ENCODE measurements around the gene IER3. TPM values are rescaled to one million over a fixed set of nuclear protein-coding genes. Genes with fewer than 3 reads are reported as not detected.

IER3 gene
- total and polyA plus RNA-seq, 2 of the 13 experiments (the other 11 are each of a cell fraction or from before 2014, with no cell fraction given) = 51.1 to 131 TPM

DNA sequence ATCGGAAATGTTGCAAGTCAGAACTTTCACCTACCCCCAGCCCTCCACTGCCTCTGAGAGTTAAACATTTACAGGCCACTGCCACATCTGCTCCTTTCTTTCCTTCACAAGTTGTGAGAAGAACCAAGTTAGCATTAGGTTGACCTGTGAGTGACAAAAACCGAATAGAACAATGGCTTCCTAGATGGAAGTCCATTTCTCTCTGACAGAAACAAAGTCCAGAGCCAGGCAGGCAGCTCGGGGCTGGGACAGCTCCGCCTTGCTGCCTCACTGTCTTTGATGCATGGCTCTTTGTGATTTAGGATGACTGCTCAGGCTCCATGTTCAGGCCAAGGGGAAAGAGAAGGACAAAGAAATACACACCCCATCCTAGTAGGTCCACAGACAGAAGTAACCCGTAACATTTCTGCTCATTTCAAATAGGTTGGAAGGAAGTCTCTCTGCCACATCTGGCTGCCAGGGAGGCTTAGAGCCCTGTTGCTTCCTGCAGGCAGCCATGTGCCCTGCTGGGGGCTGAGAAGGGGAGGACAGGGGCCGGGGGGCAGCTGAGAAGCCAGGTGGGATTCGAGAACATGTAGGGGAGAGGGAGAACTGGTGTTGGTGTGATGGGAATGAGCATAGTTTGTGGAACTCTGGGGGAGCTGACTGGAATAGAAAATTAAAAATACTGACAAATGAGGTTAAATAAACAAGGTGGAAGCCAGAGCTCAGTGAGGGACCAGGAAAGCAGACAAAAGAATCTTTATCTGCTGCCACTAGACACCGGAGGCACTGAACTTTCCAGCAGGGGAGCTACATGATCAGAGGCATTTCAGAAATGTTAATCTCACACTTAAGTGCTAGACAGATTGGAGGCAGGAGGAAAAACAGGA lies 19.5 kb upstream of the IER3 start (continued):
- TF ChIP-seq NKX3-1 (CRISPR knock-in tag; IDR thresholded peaks at IDR 0.05) (0 out of 2 replicates have a peak, but pooled peaks have one; percentile 71), HCFC1 (IDR thresholded peaks at IDR 0.05; ENCODE audit: low read depth, low read length) (peak; percentile 8; the same call in 1 of the 2 replicates), ZNF724P (CRISPR knock-in tag; IDR thresholded peaks at IDR 0.05; ENCODE audit: borderline replicate concordance) (peak; percentile 29; the same call in 1 of the 2 replicates), ZNF331 (CRISPR knock-in tag; IDR thresholded peaks at IDR 0.05) (peak; percentile 83; the same call in 1 of the 2 replicates), ZSCAN21 (CRISPR knock-in tag; IDR thresholded peaks at IDR 0.05; ENCODE audit: borderline replicate concordance) (peak; percentile 42; the same call in 1 of the 2 replicates), TCF7L2 (IDR thresholded peaks at IDR 0.05; ENCODE audit: low read depth, low read length) (no peak; the same call in 1 of the 2 replicates), SP2 (CRISPR knock-in tag; IDR thresholded peaks at IDR 0.05) (0 out of 2 replicates have a peak, but pooled peaks have one; percentile 27), EEA1 (CRISPR knock-in tag; IDR thresholded peaks at IDR 0.05; ENCODE audit: borderline replicate concordance) (no peak), ZNF781 (CRISPR knock-in tag; IDR thresholded peaks at IDR 0.05; ENCODE audit: borderline replicate concordance, not compliant biosample characterization) (peak; percentile 60), ZNF44 (CRISPR knock-in tag; IDR thresholded peaks at IDR 0.05) (peak; percentile 22; the same call in 1 of the 2 replicates), ZNF616 (CRISPR knock-in tag; IDR thresholded peaks at IDR 0.05; ENCODE audit: low read depth) (no peak), SAP130 (CRISPR knock-in tag; IDR thresholded peaks at IDR 0.05; ENCODE audit: low read depth) (peak; percentile 83), TEAD3 (CRISPR knock-in tag; optimal IDR thresholded peaks at IDR 0.05; ENCODE audit: borderline replicate concordance) (peak; percentile 98), ZNF121 (CRISPR knock-in tag; IDR thresholded peaks at IDR 0.05) (0 out of 2 replicates have a peak, but pooled peaks have one; percentile 34), NFE2L1 (CRISPR knock-in tag; IDR thresholded peaks at IDR 0.05; ENCODE audit: borderline replicate concordance) (no peak; the same call in 1 of the 2 replicates), ZNF558 (CRISPR knock-in tag; IDR thresholded peaks at IDR 0.05; ENCODE audit: borderline replicate concordance) (peak; percentile 76; the same call in 1 of the 2 replicates), ZNF230 (CRISPR knock-in tag; IDR thresholded peaks at IDR 0.05) (no peak)
- TF ChIP-seq, protein P1, sequence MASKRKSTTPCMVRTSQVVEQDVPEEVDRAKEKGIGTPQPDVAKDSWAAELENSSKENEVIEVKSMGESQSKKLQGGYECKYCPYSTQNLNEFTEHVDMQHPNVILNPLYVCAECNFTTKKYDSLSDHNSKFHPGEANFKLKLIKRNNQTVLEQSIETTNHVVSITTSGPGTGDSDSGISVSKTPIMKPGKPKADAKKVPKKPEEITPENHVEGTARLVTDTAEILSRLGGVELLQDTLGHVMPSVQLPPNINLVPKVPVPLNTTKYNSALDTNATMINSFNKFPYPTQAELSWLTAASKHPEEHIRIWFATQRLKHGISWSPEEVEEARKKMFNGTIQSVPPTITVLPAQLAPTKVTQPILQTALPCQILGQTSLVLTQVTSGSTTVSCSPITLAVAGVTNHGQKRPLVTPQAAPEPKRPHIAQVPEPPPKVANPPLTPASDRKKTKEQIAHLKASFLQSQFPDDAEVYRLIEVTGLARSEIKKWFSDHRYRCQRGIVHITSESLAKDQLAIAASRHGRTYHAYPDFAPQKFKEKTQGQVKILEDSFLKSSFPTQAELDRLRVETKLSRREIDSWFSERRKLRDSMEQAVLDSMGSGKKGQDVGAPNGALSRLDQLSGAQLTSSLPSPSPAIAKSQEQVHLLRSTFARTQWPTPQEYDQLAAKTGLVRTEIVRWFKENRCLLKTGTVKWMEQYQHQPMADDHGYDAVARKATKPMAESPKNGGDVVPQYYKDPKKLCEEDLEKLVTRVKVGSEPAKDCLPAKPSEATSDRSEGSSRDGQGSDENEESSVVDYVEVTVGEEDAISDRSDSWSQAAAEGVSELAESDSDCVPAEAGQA (IDR thresholded peaks at IDR 0.05; ENCODE audit: low read depth) = no peak; the same call in 1 of the 2 replicates
- TF ChIP-seq, protein P1 (CRISPR knock-in tag; IDR thresholded peaks at IDR 0.05; ENCODE audit: borderline replicate concordance) = no peak
- TF ChIP-seq, protein P2, sequence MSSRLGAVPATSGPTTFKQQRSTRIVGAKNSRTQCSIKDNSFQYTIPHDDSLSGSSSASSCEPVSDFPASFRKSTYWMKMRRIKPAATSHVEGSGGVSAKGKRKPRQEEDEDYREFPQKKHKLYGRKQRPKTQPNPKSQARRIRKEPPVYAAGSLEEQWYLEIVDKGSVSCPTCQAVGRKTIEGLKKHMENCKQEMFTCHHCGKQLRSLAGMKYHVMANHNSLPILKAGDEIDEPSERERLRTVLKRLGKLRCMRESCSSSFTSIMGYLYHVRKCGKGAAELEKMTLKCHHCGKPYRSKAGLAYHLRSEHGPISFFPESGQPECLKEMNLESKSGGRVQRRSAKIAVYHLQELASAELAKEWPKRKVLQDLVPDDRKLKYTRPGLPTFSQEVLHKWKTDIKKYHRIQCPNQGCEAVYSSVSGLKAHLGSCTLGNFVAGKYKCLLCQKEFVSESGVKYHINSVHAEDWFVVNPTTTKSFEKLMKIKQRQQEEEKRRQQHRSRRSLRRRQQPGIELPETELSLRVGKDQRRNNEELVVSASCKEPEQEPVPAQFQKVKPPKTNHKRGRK (CRISPR knock-in tag; IDR thresholded peaks at IDR 0.05) = 0 out of 2 replicates have a peak, but pooled peaks have one; percentile 20
